GM19193 (cell line): ENCODE data around the gene INPP4B.

Experiments
- POLR2A ChIP-seq: IDR thresholded peaks from 4 replicates; pipeline ENCODE4 v1.6.1; 2011; ENCODE audit not compliant: insufficient read depth, insufficient read length; ENCODE audit errors: extremely low read depth

Gene INPP4B

DNA sequence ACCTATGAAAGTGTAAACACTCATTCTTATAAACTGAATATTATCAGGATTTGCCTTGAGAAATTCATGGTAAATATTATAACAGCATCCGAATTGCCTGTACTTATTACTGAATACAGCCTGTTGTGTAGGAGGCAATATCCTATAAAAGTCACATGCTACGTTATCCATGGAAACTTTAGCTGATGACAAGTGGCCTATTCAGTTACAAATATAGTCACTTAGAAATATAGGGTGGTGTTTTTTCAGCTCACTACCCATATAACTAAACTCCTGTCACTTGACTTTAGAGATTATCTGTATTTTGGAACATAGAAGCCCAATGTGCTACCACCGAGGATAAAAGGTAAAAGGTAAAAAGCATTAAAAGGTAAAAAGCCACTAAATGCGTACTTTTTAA is 493.4 kb downstream of the INPP4B start:
- no peak for TF ChIP-seq POLR2A

- no peak for TF ChIP-seq POLR2A
These were observed 494.1 kb downstream of the INPP4B start for GRCh38 chr4:142351958-142352357.

- TF ChIP-seq POLR2A: no peak
These were observed 495.2 kb downstream of the INPP4B start for GRCh38 chr4:142350871-142351270.

DNA sequence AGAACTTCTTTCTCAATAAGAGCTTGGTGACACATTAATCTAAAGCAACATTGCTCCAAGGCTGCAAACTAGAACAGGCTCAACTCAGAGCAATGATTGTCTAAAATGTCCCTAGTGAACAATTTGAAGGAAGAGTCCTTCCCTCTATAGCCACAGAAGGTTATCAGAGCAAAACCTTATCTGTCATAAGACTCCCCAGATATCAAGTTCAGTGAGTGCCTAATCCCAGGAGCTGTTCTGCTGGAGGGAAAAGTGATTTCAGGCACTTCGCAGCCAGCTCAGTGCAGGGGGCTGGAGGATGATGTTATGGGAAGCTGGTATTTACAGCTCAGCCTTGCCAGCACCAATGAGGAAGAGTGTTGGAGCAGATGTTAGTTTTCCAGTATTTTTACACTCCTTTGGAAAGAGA is 497.5 kb downstream of the INPP4B start:
- no peak for TF ChIP-seq POLR2A

GRCh38 chr4:142347241-142347640 is 498.9 kb downstream of the INPP4B start:
- TF ChIP-seq POLR2A: no peak

DNA sequence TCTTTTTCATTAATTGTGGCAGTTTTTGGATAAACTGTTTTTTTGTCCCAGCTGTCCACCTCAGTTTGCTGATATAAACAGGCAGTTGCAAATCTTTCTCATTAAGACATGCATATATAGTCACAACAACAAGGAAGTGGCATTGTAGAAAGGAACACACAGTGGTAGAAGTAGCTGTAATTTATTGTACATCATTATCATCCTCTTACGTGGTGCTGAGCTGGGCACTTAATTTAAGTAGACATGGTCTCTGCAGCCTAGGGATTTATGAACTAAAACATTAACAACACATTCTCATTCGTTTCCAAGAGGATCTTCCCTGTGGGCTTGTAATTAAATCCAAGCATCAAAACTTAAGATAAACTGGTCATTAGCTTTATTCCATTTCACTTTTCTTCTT is 500.2 kb downstream of the INPP4B start:
- TF ChIP-seq POLR2A: no peak

DNA sequence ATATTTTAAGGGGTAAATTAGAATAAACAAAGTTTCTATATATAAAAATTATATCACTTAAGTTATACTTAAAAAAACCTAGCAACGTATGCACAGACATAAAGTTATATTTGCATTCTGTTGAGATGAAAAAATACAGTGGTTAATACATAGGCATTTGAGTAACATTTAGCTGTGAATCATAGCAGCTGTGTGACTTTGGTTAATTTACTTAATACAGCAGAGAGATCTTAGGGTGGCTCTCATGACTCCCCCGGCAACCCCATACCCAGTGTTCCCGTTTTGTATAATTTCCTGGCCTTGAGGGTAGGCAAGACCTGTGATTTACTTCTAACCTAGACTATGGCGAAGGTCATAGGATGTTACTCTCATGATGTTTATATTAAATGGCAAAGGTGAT is 504.8 kb downstream of the INPP4B start:
- TF ChIP-seq POLR2A: no peak

DNA sequence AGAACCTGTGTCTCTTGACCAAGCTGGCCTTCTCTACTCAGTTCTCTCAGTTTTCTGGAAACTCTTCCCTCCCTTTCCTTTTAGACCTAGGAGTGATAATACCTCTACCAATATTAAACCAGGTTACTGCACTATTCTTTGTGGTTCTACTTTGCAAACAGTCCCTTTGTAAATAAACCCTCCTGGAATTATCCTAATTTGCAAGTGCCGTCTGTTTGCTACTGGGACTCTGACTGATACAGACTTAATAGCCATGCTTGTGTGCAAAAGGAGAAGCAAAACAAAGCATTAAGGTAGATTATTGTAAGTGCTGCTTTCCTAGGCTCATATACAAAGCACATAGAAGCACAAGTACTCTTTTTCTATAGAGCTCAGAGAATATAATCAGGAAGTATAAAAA is 507.0 kb downstream of the INPP4B start:
- TF ChIP-seq POLR2A: no peak

- no peak for TF ChIP-seq POLR2A
These were observed 509.7 kb downstream of the INPP4B start for GRCh38 chr4:142336251-142336934.

GRCh38 chr4:142334931-142335330 is 511.2 kb downstream of the INPP4B start:
- no peak for TF ChIP-seq POLR2A

DNA sequence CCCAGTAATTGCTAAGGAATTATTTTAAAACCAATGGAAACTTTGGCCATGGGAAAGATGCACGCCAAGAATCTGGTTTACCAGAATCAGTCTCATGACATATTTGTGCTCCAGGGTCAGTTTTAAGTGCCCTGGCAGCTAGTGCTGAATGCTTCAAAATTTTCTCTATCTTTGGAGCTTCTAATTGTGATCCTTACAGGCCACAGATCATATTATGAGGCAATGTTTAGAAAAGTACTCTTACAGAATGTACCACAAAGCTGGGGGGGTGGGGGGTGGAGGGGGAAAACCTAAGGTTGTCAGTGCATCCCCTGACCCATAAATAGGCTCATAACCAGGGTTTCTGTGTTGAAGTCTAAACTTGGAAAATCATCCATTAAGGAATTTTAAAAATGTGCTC is 514.5 kb downstream of the INPP4B start:
- no peak for TF ChIP-seq POLR2A

DNA sequence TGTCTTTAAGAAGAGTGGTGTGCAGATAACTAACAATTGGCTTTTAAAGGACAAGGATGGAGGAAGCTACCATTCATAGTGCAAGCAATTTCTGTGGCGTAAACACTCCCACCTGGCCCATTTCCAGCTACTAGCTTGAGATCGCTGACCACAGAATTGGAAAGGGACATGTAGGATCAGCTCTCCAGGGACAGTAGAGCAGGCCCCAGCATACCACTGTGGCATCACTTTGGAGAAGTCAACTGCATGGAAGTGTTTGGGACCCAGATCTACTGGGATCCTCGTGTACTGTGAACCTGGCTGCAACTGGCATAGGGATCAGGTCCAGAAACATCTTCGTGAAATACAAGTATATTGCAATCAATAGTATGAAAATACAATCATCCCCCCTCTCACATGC is 515.0 kb downstream of the INPP4B start:
- TF ChIP-seq POLR2A: no peak

DNA sequence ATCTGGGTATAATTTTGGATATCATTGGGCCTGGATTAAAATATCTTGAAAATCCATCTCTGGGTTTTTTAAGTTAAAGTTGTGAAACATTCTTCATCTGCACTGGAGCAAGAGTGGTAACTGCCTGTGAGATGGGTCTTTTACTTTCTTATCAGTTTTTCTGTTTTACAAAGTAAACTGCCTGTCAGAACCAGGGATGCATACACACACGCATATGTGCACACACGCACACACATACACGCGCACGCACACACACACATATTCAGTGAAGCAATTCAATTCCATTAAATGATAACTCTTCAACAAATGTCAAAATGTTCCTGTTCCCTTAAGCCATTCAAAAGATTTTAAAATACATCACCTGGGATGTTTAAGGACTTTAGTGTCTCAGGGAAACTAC is 515.8 kb downstream of the INPP4B start:
- no peak for TF ChIP-seq POLR2A

DNA sequence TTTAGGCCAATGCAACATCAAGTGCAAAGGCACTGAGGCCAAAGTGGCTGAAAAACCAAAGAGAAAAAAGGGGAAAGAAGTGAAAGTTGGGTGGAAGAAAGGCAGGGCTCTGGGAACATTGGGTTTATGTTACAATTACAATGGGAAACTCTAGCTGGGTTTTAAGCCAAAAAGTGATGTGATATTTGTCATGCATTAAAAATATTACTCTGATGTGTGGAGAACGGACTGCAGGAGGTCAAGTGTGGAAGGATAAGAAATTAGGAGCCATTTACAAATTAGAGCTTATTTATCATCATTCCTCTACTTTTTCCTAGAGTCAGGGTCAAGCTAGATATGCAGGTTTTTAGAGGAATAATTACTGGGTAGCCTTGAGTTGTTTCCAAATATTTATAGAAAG is 516.8 kb downstream of the INPP4B start:
- TF ChIP-seq POLR2A: no peak

GRCh38 chr4:142326181-142326580 is 519.9 kb downstream of the INPP4B start:
- no peak for TF ChIP-seq POLR2A

GRCh38 chr4:142324572-142324971 is 521.5 kb downstream of the INPP4B start:
- no peak for TF ChIP-seq POLR2A

GRCh38 chr4:142322996-142323395 is 523.1 kb downstream of the INPP4B start:
- TF ChIP-seq POLR2A: no peak
